Prostate gland (tissue), 2 donors: ENCODE measurements around the gene SETBP1. TPM values are rescaled to one million over a fixed set of nuclear protein-coding genes. Genes with fewer than 3 reads are reported as not detected.

ENCODE experiments used
- DNase-seq: peaks from one replicate; pipeline ENCODE4 v3.0.0-alpha.2; 2019; ENCODE audit warnings: low spot score
- H3K27ac ChIP-seq, 2 donors: fragments of 200-600 bp; sonication (generic); 2 replicates each; pipeline ENCODE4 v1.5.1; 2017 to 2019
- H3K27me3 ChIP-seq: fragments of 200-600 bp; sonication (generic); replicated peaks from 2 replicates; pipeline ENCODE4 v1.5.1; 2019; ENCODE audit not compliant: insufficient read depth
- H3K36me3 ChIP-seq, 2 donors: fragments of 200-600 bp; sonication (generic); 1 replicate in 1 of 2; 2 replicates in 1 of 2; pipeline versions ENCODE4 v1.5.1 to v1.8.1; 2017 to 2019
- H3K4me1 ChIP-seq: fragments of 200-600 bp; sonication (generic); replicated peaks from 2 replicates; pipeline ENCODE4 v1.5.1; 2019
- H3K4me3 ChIP-seq, 2 donors: fragments of 200-600 bp; sonication (generic); 2 replicates each; pipeline ENCODE4 v1.5.1; 2017 to 2019
- H3K9me3 ChIP-seq: fragments of 200-600 bp; sonication (generic); 2 replicates; pipeline ENCODE4 v1.5.1; 2017
- POLR2A ChIP-seq: fragments of 450-650 bp; IDR thresholded peaks from one replicate; pipeline ENCODE4 v1.6.1; 2016; ENCODE audit warnings: antibody characterized with exemption, mild to moderate bottlenecking
- POLR2AphosphoS5 ChIP-seq: sonication (generic); formaldehyde crosslinking; IDR thresholded peaks from one replicate; pipeline ENCODE4 v1.6.1; 2017; ENCODE audit warnings: antibody characterized with exemption
- WGBS: methylation state at CpG from one replicate; pipeline ENCODE4 v1.1.5; 2018; 5-methylcytosine and 5-hydroxymethylcytosine counted together
- intact Hi-C: fragments of 100-400 bp; cut with DNase I; formaldehyde crosslinking; loops from one replicate; pipeline ENCODE4 v1.14.2; 2022
- total RNA-seq, 2 donors: library from RNA; depleted of rRNA; stranded (reverse); fragments of >200 nt; gene quantifications; one replicate each; pipeline ENCODE4 v1.1.0, GENCODE V29; 2016
- TF ChIP-seq, protein P1 (sequence below), 4 experiments: fragments of 200-600 bp in 2 of 4; fragments of 450-650 bp in 2 of 4; sonication (generic) in 2 of 4; IDR thresholded peaks; 1 replicate in 3 of 4; 2 replicates in 1 of 4; pipeline ENCODE4 v1.5.1; 2016 to 2019; ENCODE audit warnings: antibody characterized with exemption in 4 of 4, mild to moderate bottlenecking in 2 of 4, moderate library complexity in 2 of 4

Gene SETBP1
- total RNA-seq, 2 donors from 2014 or later: 28.4 to 45.1 TPM

GRCh38 chr18:44851856-44852621 is 171.4 kb downstream of the SETBP1 start:
- H3K4me3 ChIP-seq: no peak overlapping the region
- H3K27ac ChIP-seq: no peak overlapping the region
- WGBS: 87% methylated on average over 13 of the region's 13 CpGs
- H3K27me3 ChIP-seq: no peaks in the 10 kb centered on the region
- TF ChIP-seq POLR2AphosphoS5 (no peak), POLR2A (no peak)
- TF ChIP-seq, protein P1, sequence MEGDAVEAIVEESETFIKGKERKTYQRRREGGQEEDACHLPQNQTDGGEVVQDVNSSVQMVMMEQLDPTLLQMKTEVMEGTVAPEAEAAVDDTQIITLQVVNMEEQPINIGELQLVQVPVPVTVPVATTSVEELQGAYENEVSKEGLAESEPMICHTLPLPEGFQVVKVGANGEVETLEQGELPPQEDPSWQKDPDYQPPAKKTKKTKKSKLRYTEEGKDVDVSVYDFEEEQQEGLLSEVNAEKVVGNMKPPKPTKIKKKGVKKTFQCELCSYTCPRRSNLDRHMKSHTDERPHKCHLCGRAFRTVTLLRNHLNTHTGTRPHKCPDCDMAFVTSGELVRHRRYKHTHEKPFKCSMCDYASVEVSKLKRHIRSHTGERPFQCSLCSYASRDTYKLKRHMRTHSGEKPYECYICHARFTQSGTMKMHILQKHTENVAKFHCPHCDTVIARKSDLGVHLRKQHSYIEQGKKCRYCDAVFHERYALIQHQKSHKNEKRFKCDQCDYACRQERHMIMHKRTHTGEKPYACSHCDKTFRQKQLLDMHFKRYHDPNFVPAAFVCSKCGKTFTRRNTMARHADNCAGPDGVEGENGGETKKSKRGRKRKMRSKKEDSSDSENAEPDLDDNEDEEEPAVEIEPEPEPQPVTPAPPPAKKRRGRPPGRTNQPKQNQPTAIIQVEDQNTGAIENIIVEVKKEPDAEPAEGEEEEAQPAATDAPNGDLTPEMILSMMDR (IDR thresholded peaks at IDR 0.05): no peak
- H3K36me3 ChIP-seq: no peaks in the 10 kb centered on the region
- no peaks in the 10 kb centered on the region for H3K4me1 ChIP-seq
- intact Hi-C loops: no loop called here
- H3K9me3 ChIP-seq: no peaks in the 10 kb centered on the region
- DNase-seq: no peak

GRCh38 chr18:44852818-44853217 is 172.1 kb downstream of the SETBP1 start:
- no peaks in the 10 kb centered on the region for H3K36me3 ChIP-seq
- intact Hi-C loops: no loop called here
- no peak overlapping the region for H3K4me3 ChIP-seq
- H3K4me1 ChIP-seq: no peaks in the 10 kb centered on the region
- no peaks in the 10 kb centered on the region for H3K27me3 ChIP-seq
- no peak for TF ChIP-seq POLR2AphosphoS5
- TF ChIP-seq POLR2A: no peak
- TF ChIP-seq, protein P1 (IDR thresholded peaks at IDR 0.05): no peak
- no peaks in the 10 kb centered on the region for H3K9me3 ChIP-seq
- H3K27ac ChIP-seq: no peak overlapping the region
- DNase-seq: no peak

GRCh38 chr18:44853430-44853829 is 172.7 kb downstream of the SETBP1 start:
- Histone ChIP-seq H3K36me3 (no peaks in the 10 kb centered on the region), H3K4me3 (no peak overlapping the region), H3K9me3 (no peaks in the 10 kb centered on the region), H3K4me1 (no peaks in the 10 kb centered on the region), H3K27me3 (no peaks in the 10 kb centered on the region), H3K27ac (no peak overlapping the region)
- no peak for DNase-seq
- WGBS: 72% methylated on average over 2 of the region's 2 CpGs
- TF ChIP-seq, protein P1 (IDR thresholded peaks at IDR 0.05): no peak
- TF ChIP-seq POLR2AphosphoS5 (no peak), POLR2A (no peak)
- intact Hi-C loops: no loop called here

DNA sequence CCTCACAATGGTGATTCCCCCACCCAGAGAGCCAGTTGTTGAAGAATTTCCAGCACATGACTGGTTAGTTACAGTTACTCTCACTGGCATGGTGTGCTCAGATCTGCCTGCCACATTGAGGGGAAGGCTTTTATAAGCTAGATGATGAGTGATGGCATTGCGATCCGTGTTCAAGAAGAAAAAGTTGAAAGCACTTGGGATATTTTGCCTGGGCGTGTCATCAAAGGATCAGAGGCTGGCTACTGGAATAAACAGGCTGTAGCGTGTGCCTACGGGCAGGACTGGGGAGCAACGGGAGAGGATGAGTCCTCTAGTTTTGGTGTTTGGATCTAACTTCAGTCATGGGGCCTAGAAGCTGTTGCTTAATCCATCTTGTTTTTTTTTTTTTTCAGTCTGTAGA is 175.0 kb downstream of the SETBP1 start:
- DNase-seq: no peak
- intact Hi-C loops: no loop called here
- Histone ChIP-seq H3K36me3 (no peaks in the 10 kb centered on the region), H3K9me3 (no peaks in the 10 kb centered on the region), H3K4me1 (no peaks in the 10 kb centered on the region), H3K27ac (no peak overlapping the region), H3K27me3 (no peaks in the 10 kb centered on the region), H3K4me3 (no peak overlapping the region)
- TF ChIP-seq, protein P1 (IDR thresholded peaks at IDR 0.05): no peak
- no peak for TF ChIP-seq POLR2A
- no peak for TF ChIP-seq POLR2AphosphoS5
- 76% methylated on average over 6 of the region's 6 CpGs for WGBS

DNA sequence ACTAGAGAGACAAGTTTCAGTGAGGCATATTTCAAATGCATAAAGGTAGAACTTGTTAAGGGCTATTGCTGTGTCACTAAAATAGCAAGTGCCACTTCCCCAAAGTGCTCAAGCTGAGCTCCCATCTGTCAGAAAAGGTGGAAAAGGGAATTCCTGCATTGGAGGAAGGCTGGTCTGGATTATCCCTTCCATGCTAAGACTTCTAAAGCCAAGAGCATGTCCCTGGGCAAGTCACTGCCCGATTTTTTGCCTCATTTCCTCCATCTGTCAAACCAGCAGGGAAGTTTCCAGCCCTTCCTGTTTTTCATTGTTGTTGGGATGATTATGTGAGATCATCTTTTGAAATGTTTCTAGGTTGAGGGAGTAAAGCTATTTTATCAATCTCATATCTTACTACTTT is 175.5 kb downstream of the SETBP1 start:
- Histone ChIP-seq H3K27ac (no peak overlapping the region), H3K36me3 (no peaks in the 10 kb centered on the region), H3K4me1 (no peaks in the 10 kb centered on the region), H3K27me3 (no peaks in the 10 kb centered on the region), H3K9me3 (no peaks in the 10 kb centered on the region), H3K4me3 (no peak overlapping the region)
- WGBS: 63% methylated on average over 1 of the region's 1 CpG
- intact Hi-C loops: no loop called here
- DNase-seq: no peak
- TF ChIP-seq POLR2AphosphoS5: no peak
- no peak for TF ChIP-seq POLR2A
- TF ChIP-seq, protein P1 (IDR thresholded peaks at IDR 0.05): no peak
